A549 (cell line): ENCODE measurements around the gene GSE1.

ENCODE experiments used
- EP300 ChIP-seq, 2 experiments: fragments of >200 bp; sonication (Bioruptor Twin); formaldehyde crosslinking; IDR thresholded peaks; 2 replicates in 1 of 2; 3 replicates in 1 of 2; pipeline ENCODE4 v1.6.1; 2016 to 2017
- JUN ChIP-seq, 2 experiments: fragments of >200 bp; sonication (Bioruptor Twin); formaldehyde crosslinking; IDR thresholded peaks; 2 replicates in 1 of 2; 3 replicates in 1 of 2; pipeline ENCODE4 v1.6.1; 2016 to 2017
- KDM1A ChIP-seq: fragments of 200-600 bp; sonication (generic); IDR thresholded peaks from 2 replicates; pipeline ENCODE4 v1.6.1; 2016; ENCODE audit warnings: low read depth, mild to moderate bottlenecking
- KDM5A ChIP-seq: fragments of 200-600 bp; sonication (generic); IDR thresholded peaks from 2 replicates; pipeline ENCODE4 v1.6.1; 2016; ENCODE audit warnings: antibody characterized with exemption, mild to moderate bottlenecking
- MAFK ChIP-seq: fragments of 450-650 bp; IDR thresholded peaks from 2 replicates; pipeline ENCODE4 v1.6.1; 2014; ENCODE audit not compliant: partially characterized antibody
- NFE2L2 ChIP-seq: fragments of 150-350 bp; conservative IDR thresholded peaks from 2 replicates; pipeline ENCODE4 v1.6.1; 2014; ENCODE audit warnings: low read length
- POLR2A ChIP-seq: IDR thresholded peaks from 2 replicates; pipeline ENCODE4 v1.6.1; 2012; ENCODE audit warnings: mild to moderate bottlenecking, low read length
- RARB ChIP-seq: fragments of 250-450 bp; sonication (Bioruptor Pico); IDR thresholded peaks from 2 replicates; pipeline ENCODE4 v1.8.0; 2021; ENCODE audit warnings: mild to moderate bottlenecking, moderate library complexity
- TF ChIP-seq, protein P1 (sequence below): fragments of >200 bp; sonication (Bioruptor Twin); formaldehyde crosslinking; IDR thresholded peaks from 3 replicates; pipeline ENCODE4 v1.5.1; 2016

DNA sequence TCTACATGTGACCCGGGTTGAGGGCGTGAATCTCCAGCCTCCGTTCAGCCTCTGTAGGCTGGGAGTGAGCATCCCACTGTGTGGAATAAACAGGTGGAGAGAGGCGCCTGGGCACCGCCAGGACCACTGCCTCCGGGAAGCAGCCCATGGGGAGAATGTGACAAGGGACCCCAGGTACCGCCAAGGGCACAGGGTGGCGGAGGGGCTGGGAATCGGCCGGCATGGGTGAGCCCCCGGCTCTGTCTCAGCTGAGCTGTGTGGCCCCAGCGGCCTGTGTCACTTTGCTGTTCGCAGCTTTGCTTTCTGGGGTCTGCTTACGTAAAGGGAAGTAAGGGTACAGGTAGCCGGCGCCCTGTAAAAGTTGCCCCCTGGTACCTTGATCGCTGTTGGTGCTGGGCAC is 11.5 kb downstream of the GSE1 start:
- TF ChIP-seq, protein P1, sequence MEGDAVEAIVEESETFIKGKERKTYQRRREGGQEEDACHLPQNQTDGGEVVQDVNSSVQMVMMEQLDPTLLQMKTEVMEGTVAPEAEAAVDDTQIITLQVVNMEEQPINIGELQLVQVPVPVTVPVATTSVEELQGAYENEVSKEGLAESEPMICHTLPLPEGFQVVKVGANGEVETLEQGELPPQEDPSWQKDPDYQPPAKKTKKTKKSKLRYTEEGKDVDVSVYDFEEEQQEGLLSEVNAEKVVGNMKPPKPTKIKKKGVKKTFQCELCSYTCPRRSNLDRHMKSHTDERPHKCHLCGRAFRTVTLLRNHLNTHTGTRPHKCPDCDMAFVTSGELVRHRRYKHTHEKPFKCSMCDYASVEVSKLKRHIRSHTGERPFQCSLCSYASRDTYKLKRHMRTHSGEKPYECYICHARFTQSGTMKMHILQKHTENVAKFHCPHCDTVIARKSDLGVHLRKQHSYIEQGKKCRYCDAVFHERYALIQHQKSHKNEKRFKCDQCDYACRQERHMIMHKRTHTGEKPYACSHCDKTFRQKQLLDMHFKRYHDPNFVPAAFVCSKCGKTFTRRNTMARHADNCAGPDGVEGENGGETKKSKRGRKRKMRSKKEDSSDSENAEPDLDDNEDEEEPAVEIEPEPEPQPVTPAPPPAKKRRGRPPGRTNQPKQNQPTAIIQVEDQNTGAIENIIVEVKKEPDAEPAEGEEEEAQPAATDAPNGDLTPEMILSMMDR = no peak
- TF ChIP-seq RARB (CRISPR knock-in tag) (no peak), JUN (IDR thresholded peaks at IDR 0.05) (no peak), POLR2A (no peak), EP300 (IDR thresholded peaks at IDR 0.05) (no peak), KDM5A (no peak), NFE2L2 (no peak), MAFK (no peak), KDM1A (no peak)
